Tongue (tissue), 2 donors: ENCODE measurements around the gene SRSF8. TPM values are rescaled to one million over a fixed set of nuclear protein-coding genes. Genes with fewer than 3 reads are reported as not detected.
"Not testable (repeated sequence)": the region's sequence is repeated elsewhere in the genome, so short reads cannot be mapped to it uniquely, and the experiment has no call there.

Experiments
- DNase-seq: peaks from one replicate; pipeline ENCODE4 v3.0.0-alpha.2; 2015
- total RNA-seq: library from RNA; depleted of rRNA; stranded (reverse); fragments of >200 nt; gene quantifications from one replicate; pipeline ENCODE4 v1.2.3, GENCODE V29; 2014

Gene SRSF8
- total RNA-seq, 1 donor from 2014 or later = 19.6 TPM

DNA sequence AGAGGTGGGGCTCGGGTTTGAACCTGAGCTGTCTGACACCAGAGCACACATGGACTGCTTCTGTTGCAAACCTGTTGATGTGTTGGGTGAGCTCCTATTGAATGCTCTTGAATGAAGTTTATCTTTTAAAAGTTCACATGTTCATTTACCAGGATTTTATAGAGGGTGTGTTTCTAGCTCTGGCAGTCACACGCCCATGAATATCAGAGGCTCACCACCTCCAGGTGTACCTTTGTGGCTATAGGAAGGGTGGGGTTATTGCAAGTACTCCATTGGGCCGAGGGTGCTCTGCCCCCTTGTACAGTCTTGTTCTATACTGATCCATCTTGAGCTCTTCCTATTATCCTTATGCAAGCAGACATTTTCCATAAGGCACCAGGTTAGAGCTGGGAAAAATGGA is 32.1 kb downstream of the SRSF8 start:
- DNase-seq = no peak

GRCh38 chr11:95100191-95100648 is 33.5 kb downstream of the SRSF8 start:
- no peak for DNase-seq

GRCh38 chr11:95100856-95101507 is 34.3 kb downstream of the SRSF8 start:
- DNase-seq = peak; percentile 88

DNA sequence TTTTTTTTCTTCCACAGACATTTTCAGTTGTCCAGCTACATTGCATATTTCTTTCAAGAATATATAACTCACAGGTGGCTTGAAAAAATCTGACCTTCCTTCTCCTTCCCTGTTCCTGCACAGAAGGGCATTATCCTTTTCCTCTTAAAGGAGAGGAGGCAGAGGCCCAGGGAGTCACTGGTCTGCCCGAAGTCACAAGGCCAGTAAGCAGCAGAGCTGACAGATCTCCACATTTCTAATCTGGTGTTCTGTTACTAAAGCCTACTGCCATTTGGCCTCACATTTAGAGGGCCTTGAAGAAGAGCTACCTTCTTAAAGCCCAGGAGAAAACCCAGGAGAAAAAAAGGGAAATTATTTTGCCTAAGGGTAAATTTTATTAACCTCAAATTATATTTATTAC is 35.2 kb downstream of the SRSF8 start:
- no peak for DNase-seq

GRCh38 chr11:95102733-95103132 is 36.0 kb downstream of the SRSF8 start:
- DNase-seq = no peak

DNA sequence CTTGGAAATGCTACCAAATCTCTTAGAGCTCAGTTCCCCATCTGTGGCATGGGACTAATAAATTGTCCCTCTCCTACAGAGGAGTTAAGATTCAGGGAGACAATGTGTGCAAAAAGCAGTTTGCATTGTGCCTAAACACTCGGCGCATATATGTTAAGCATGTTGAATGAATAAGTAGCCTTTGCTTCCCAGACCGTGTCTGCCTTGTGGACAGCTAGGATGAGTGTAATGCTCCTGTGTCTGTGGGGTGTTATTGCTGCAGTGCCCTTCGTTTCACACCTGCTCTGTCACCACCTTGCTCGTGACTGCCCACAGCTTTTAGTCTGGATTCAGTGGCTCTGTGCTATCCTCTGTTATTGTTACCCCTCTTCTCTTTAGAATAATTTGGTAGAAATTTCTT is 37.0 kb downstream of the SRSF8 start:
- DNase-seq = no peak

DNA sequence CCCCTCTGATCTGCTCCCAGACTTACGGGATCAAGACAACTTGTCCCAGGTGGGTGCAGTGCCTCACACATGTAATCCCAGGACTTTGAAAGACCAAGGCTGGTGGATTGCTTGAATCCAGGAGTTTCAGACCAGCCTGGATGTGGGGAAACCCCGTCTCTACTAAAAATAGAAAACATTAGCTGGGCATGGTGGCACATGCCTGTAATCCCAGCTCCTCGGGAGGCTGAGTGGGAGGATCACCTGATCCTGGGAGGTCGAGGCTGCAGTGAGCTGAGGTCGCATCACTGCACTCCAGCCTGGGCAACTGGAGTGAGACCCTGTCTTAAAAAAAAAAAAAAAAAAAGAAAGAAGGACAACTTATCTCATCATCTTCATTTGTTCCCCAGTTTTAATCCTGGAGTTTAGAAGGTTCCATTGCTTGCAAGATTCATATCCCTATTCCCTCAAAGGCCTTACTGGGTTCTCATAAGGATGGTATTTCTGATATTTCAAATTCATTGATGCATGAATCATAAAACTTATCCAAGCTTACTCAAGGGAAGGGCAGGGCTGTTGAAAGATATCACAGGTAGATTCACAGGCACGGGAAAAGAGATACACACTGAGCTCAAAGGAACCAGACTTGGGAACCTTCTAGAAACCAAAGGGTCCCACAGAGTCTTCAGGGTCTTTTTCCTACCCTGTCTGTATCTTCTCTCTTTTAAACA is 37.6 kb downstream of the SRSF8 start:
- DNase-seq = no peak

GRCh38 chr11:95104856-95105255 is 38.1 kb downstream of the SRSF8 start:
- peak; percentile 59 for DNase-seq

DNA sequence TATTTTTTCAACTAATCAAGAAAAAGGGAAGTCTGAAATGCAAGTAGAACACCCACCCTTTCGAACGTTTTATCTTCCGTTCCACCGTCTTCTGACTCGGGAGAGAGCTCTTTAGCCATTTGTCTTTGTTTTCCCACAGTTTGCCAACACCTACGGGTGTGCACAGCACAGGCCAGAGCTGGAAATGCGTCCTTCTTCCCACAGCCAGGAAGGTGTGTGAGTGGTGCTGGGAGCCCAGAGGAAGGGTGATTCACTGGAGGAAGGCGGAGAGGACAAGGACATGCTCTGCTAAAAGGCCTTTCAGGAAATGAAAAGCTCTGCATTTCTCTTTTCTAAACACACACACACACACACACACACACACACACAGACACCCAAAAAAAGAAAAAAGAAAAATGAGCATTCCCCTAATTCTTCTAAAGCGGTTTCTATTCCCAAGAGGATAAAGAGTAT is 41.5 kb downstream of the SRSF8 start:
- DNase-seq = no peak

- no peak for DNase-seq
Observed at GRCh38 chr11:95108671-95109551, 42.2 kb downstream of the SRSF8 start.

GRCh38 chr11:95111471-95111870 is 44.8 kb downstream of the SRSF8 start:
- DNase-seq = not testable (repeated sequence)

GRCh38 chr11:95111923-95112540 is 45.3 kb downstream of the SRSF8 start:
- peak; percentile 52 for DNase-seq

DNA sequence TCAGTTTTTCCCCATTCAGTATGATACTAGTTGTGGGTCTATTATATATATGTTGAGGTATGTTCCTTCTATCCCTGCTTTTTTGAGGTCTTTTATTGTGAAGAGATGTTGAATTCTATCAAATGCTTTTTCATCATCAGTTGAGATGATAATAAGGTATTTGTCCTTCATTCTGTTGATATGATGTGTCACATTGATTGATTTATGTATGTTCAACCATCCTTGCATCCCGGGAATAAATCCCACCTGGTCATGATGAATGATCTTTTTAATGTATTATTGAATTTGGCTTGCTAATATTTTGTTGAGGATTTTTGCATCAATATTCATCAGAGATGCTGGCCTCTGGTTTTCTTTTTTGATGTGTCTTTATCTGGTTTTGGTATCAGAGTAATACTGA is 48.9 kb downstream of the SRSF8 start:
- DNase-seq = no peak

DNA sequence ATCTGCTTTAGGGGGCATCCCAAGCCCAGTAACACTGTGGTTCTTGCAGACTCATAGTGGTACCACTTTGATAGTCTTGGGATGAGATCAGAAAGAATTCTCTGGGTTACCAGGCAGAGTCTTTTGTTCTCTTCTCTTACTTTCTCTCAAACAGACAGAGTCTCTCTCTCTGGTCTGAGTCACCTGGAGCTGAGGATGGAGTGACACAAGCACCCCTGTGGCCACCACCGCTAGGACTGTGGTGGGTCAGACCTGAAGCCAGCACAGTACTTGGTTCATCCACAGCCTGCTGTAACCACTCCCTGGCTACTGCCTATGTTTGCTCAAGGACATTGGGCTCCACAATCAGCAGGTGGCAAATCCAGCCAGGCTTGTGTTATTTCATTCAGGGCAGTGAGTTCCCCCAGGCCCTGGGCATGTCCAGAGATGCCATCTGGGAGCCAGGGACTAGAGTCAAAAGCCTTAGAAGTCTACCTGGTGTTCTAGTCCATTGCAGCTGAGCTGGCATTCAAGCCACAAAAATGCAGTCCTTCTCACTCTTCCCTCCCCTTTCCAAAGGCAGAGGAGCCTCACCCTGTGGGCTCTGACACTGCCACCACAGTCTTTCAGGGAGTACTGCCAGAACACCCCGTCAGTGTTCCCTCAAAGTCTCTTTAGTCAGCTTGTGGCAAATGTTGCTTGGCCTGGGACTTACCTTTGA is 52.8 kb downstream of the SRSF8 start:
- no peak for DNase-seq

Other genes with a start within 250 kb of the SRSF8 start
- 53.6 TPM for gene CWC15, start 93.4 kb upstream of the SRSF8 start, total RNA-seq
- gene KDM4D, start 93.2 kb upstream of the SRSF8 start, total RNA-seq = 0.62 TPM
- gene KDM4E, start 41.7 kb upstream of the SRSF8 start, total RNA-seq = not detected
- gene KDM4F, start 17.5 kb upstream of the SRSF8 start, total RNA-seq = not detected
- gene ENDOD1, start 22.9 kb downstream of the SRSF8 start, total RNA-seq = 81.0 TPM
- 135 TPM for gene SESN3, start 164.3 kb downstream of the SRSF8 start, total RNA-seq